Measurements from ENCODE around the gene GFRA1.

- TF ChIP-seq CTCF (IDR thresholded peaks at IDR 0.05): no peak
- no peak for TF ChIP-seq POLR2A (IDR thresholded peaks at IDR 0.05)
- no peak for TF ChIP-seq POLR2AphosphoS5 (IDR thresholded peaks at IDR 0.05)
These were observed 164.9 kb downstream of the GFRA1 start for GRCh38 chr10:116108095-116108494.
